MM.1S (cell line): ENCODE data around the gene RALY.

Experiments used
- DNase-seq: peaks from one replicate; pipeline ENCODE4 v3.0.0-alpha.2; 2015
- H2AFZ ChIP-seq: fragments of 300-600 bp; sonication (generic); 2 replicates; pipeline ENCODE4 v1.6.0; 2016; ENCODE audit warnings: antibody characterized with exemption, low read length
- H3F3A ChIP-seq: fragments of 300-600 bp; sonication (generic); 2 replicates; pipeline ENCODE4 v1.6.1; 2016; ENCODE audit warnings: mild to moderate bottlenecking, antibody characterized with exemption, low read length, moderate library complexity, mixed read lengths; ENCODE audit not compliant: insufficient read depth
- H3K27ac ChIP-seq: fragments of 300-600 bp; sonication (generic); 2 replicates; pipeline ENCODE4 v1.5.1; 2016; ENCODE audit warnings: mild to moderate bottlenecking, low read length
- H3K27me3 ChIP-seq: fragments of 300-600 bp; sonication (generic); replicated peaks from 2 replicates; pipeline ENCODE4 v1.6.0; 2016; ENCODE audit warnings: low read length; ENCODE audit not compliant: insufficient read depth
- H3K36me3 ChIP-seq: fragments of 300-600 bp; sonication (generic); replicated peaks from 2 replicates; pipeline ENCODE4 v1.6.1; 2016; ENCODE audit warnings: mild to moderate bottlenecking, low read length, mixed read lengths; ENCODE audit not compliant: insufficient read depth
- H3K4me1 ChIP-seq: fragments of 300-600 bp; sonication (generic); 2 replicates; pipeline ENCODE4 v1.6.1; 2016; ENCODE audit warnings: low read length, mixed read lengths
- H3K4me2 ChIP-seq: fragments of 300-600 bp; sonication (generic); 2 replicates; pipeline ENCODE4 v1.6.0; 2016; ENCODE audit warnings: low read depth, low read length
- H3K4me3 ChIP-seq: fragments of 300-600 bp; sonication (generic); 2 replicates; pipeline ENCODE4 v1.5.1; 2016; ENCODE audit warnings: low read length, mixed read lengths
- H3K79me2 ChIP-seq: fragments of 300-600 bp; sonication (generic); 2 replicates; pipeline ENCODE4 v1.6.1; 2016; ENCODE audit warnings: mixed run types, low read length, mixed read lengths
- H3K9ac ChIP-seq: fragments of 300-600 bp; sonication (generic); 2 replicates; pipeline ENCODE4 v1.6.1; 2016; ENCODE audit warnings: low read length, mixed read lengths
- H3K9me2 ChIP-seq: fragments of 300-600 bp; sonication (generic); replicated peaks from 2 replicates; pipeline ENCODE4 v1.6.1; 2016; ENCODE audit warnings: mild to moderate bottlenecking, low read length, mixed read lengths; ENCODE audit not compliant: insufficient read depth
- H3K9me3 ChIP-seq: fragments of 300-600 bp; sonication (generic); replicated peaks from 2 replicates; pipeline ENCODE4 v1.6.1; 2016; ENCODE audit warnings: mild to moderate bottlenecking, low read length, mixed read lengths; ENCODE audit not compliant: insufficient read depth
- H4K20me1 ChIP-seq: fragments of 300-600 bp; sonication (generic); 2 replicates; pipeline ENCODE4 v1.6.1; 2016; ENCODE audit warnings: mild to moderate bottlenecking, low read length, moderate library complexity, mixed read lengths; ENCODE audit not compliant: insufficient read depth
- CTCF ChIP-seq: fragments of 300-600 bp; sonication (generic); IDR thresholded peaks from 2 replicates; pipeline ENCODE4 v1.5.1; 2016; ENCODE audit warnings: antibody characterized with exemption, low read length, mixed read lengths
- EZH2 ChIP-seq: fragments of 300-600 bp; sonication (generic); optimal IDR thresholded peaks from 2 replicates; pipeline ENCODE3; 2017; ENCODE audit warnings: low read depth, mild to moderate bottlenecking, antibody characterized with exemption, low read length, mixed read lengths
- EZH2phosphoT487 ChIP-seq: fragments of 300-600 bp; sonication (generic); IDR thresholded peaks from 2 replicates; pipeline ENCODE4 v1.6.1; 2018; ENCODE audit warnings: antibody characterized with exemption, low read length

Gene RALY

DNA sequence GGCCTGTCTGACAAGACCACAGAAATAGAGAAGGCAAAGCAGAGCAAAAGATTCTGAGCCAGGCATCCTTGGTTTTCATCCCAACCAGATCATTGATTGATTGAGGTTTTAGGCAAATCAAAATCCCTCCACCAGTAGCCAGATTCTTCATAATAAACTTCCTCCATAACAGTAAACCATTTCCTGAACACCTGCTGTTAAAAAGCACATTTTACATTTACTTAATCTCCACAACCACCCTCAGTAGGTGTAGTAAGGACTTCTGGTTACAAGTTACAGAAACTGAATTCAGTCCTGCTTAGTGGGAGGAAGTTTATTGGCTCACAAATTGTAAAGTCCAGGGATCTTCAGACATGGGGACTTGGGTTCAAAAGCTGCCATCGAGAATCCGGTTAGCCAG, 90.1 kb downstream of the RALY start:
- H3K4me3 ChIP-seq, result no peak overlapping the region
- H3K4me2 ChIP-seq, result no peak overlapping the region
- 0 out of 2 replicates have a peak, but pooled peaks cover 11% of the 10 kb centered on the region for H4K20me1 ChIP-seq
- TF ChIP-seq EZH2 (no peak), CTCF (no peak), EZH2phosphoT487 (no peak)
- H3K27ac ChIP-seq, result no peak overlapping the region; the same call in 1 of the 2 replicates
- no peaks in the 10 kb centered on the region for H3K9me2 ChIP-seq
- no peak overlapping the region for H3K9ac ChIP-seq
- H3F3A ChIP-seq, result peaks cover 50% of the 10 kb centered on the region
- H3K9me3 ChIP-seq, result no peaks in the 10 kb centered on the region
- H3K36me3 ChIP-seq, result peaks cover 9% of the 10 kb centered on the region
- peaks cover 91% of the 10 kb centered on the region for H3K79me2 ChIP-seq
- H2AFZ ChIP-seq, result no peak overlapping the region
- H3K27me3 ChIP-seq, result no peaks in the 10 kb centered on the region
- no peak for DNase-seq
- H3K4me1 ChIP-seq, result peaks cover 9% of the 10 kb centered on the region; the same call in 1 of the 2 replicates

DNA sequence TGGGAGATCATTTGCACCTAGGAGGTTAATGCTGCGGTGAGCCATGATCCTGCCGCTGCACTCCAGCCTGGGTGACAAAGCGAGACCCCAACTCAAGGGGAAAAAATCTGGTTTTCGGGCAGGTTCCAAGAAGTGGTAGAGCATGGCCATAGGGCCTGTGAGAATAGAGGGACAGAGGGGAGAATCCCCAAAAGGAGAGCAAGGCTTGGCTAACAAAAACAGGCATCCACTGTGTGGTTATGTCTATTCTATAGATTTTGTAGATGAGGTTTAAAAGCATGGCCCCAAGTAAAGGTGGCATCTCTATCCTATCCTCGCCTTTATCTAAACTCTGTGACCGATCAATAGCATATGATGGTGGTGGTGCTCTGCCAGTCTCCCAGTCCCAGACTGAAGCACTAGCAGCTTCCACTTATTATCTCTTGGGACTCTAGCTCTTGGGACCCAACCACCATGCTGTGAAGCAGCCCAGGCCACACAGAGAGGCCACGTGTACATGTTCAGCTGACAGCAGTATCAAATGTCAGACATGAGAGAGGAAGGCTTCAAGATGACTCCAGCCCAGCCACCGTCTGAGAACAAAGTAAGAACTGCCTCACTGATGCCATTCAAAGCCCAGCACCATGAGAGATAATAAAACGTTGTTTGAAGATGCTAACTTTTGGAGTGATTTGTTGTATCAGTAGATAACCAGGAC, 90.7 kb downstream of the RALY start:
- no peak for DNase-seq
- Histone ChIP-seq H3K4me1 (peaks cover 9% of the 10 kb centered on the region; the same call in 1 of the 2 replicates), H3K36me3 (peaks cover 10% of the 10 kb centered on the region; the same call in 1 of the 2 replicates), H4K20me1 (0 out of 2 replicates have a peak, but pooled peaks cover 11% of the 10 kb centered on the region), H3K9me3 (no peaks in the 10 kb centered on the region), H3K4me3 (no peak overlapping the region), H3K4me2 (no peak overlapping the region), H3K27ac (no peak overlapping the region), H3K9me2 (no peaks in the 10 kb centered on the region), H3K9ac (no peak overlapping the region), H3F3A (peaks cover 55% of the 10 kb centered on the region), H3K27me3 (no peaks in the 10 kb centered on the region), H3K79me2 (peaks cover 90% of the 10 kb centered on the region), H2AFZ (no peak overlapping the region)
- TF ChIP-seq EZH2 (no peak), EZH2phosphoT487 (no peak), CTCF (no peak)

GRCh38 chr20:34085544-34086040, 91.9 kb downstream of the RALY start:
- H3K27me3 ChIP-seq, result no peaks in the 10 kb centered on the region
- H2AFZ ChIP-seq, result no peak overlapping the region
- H3K4me3 ChIP-seq, result no peak overlapping the region
- no peak for DNase-seq
- no peaks in the 10 kb centered on the region for H3K9me3 ChIP-seq
- TF ChIP-seq EZH2phosphoT487 (no peak), CTCF (no peak), EZH2 (no peak)
- peaks cover 10% of the 10 kb centered on the region; the same call in 1 of the 2 replicates for H3K36me3 ChIP-seq
- no peak overlapping the region for H3K27ac ChIP-seq
- no peak overlapping the region for H3K4me2 ChIP-seq
- no peak overlapping the region for H3K9ac ChIP-seq
- H3K9me2 ChIP-seq, result no peaks in the 10 kb centered on the region
- 0 out of 2 replicates have a peak, but pooled peaks cover 11% of the 10 kb centered on the region for H4K20me1 ChIP-seq
- peaks cover 87% of the 10 kb centered on the region for H3K79me2 ChIP-seq
- peaks cover 64% of the 10 kb centered on the region for H3F3A ChIP-seq
- peaks cover 9% of the 10 kb centered on the region; the same call in 1 of the 2 replicates for H3K4me1 ChIP-seq
